K562 (cell line): ENCODE results near the gene THYN1. TPM values are rescaled to one million over a fixed set of nuclear protein-coding genes. Genes with fewer than 3 reads are reported as not detected.
A peak's percentile ranks its signal among the peaks of the same experiment; 100 is the strongest.

Source experiments
- ATAC-seq: fragments of 200-7000 bp; cut with Tn5 transposase; 3 replicates; pipeline ENCODE4 v1.9.1; 2020; ENCODE audit warnings: moderate library complexity
- BruUV-seq: library from RNA; stranded (reverse); fragments of 400-500 nt; replicated peaks from 2 replicates; lab custom pipeline; 2021; lab: Mats Ljungman, UMichigan
- CTCF ChIA-PET: fragments of 300-600 bp; formaldehyde crosslinking; extraction: SDS; loops from one replicate; lab custom pipeline; 2021; ENCODE audit warnings: low intra/inter-chr PET ratio; lab: Yijun Ruan, JAX
- POLR2A ChIA-PET: fragments of 300-600, 350-650 bp; sonication (Branson Sonifier 250); formaldehyde crosslinking; extraction: SDS; loops from one replicate; lab custom pipeline; 2021; ENCODE audit warnings: antibody characterized with exemption, inconsistent platforms; lab: Yijun Ruan, JAX
- DNase-seq, 4 experiments: peaks; one replicate each; pipeline versions ENCODE4 v3.0.0 to v3.0.0-alpha.2; 2011 to 2018; ENCODE audit warnings: low spot score in 3 of 4, mixed read lengths in 3 of 4; ENCODE audit errors: extremely low read depth in 1 of 4
- FAIRE-seq: peaks from 2 replicates; lab custom pipeline; 2011; peaks lifted over from hg19 to GRCh38; lab: Jason Lieb, UNC
- H2AFZ ChIP-seq: 2 replicates; pipeline ENCODE4 v1.6.0; 2011; ENCODE audit warnings: low read depth, low read length, control low read depth, inconsistent platforms
- H3K27ac ChIP-seq: fragments of 200-600 bp; 3 replicates; pipeline ENCODE4 v1.8.0; 2011; ENCODE audit warnings: low read depth, mild to moderate bottlenecking, control low read depth, inconsistent platforms, low read length, moderate library complexity, mixed read lengths; ENCODE audit errors: extremely low read depth
- H3K27me3 ChIP-seq, 2 experiments: fragments of 300-600 bp in 1 of 2; 2 replicates in 1 of 2; 3 replicates in 1 of 2; pipeline versions ENCODE4 v1.6.0 to v1.8.0; 2011; ENCODE audit warnings: inconsistent platforms in 2 of 2, low read length in 2 of 2, mild to moderate bottlenecking in 1 of 2, mixed read lengths in 1 of 2, moderate library complexity in 1 of 2; ENCODE audit not compliant: control insufficient read depth in 2 of 2, insufficient read depth in 2 of 2
- H3K36me3 ChIP-seq: fragments of 300-600 bp; 3 replicates; pipeline ENCODE4 v1.8.0; 2011; ENCODE audit warnings: mild to moderate bottlenecking, low read length, inconsistent platforms; ENCODE audit not compliant: control insufficient read depth, insufficient read depth
- H3K4me1 ChIP-seq, 2 experiments: fragments of 200-600 bp in 1 of 2; replicated peaks in 1 of 2; 2 replicates in 1 of 2; 3 replicates in 1 of 2; pipeline versions ENCODE4 v1.5.1 to v1.8.0; 2011; ENCODE audit warnings: inconsistent platforms in 2 of 2, low read length in 2 of 2, mild to moderate bottlenecking in 1 of 2, mixed read lengths in 1 of 2, moderate library complexity in 1 of 2; ENCODE audit not compliant: control insufficient read depth in 2 of 2, insufficient read depth in 2 of 2
- H3K4me2 ChIP-seq: 2 replicates; pipeline ENCODE4 v1.6.1; 2011; ENCODE audit warnings: low read length, control low read depth, inconsistent platforms, mixed read lengths; ENCODE audit not compliant: insufficient read depth
- H3K4me3 ChIP-seq: fragments of 200-600 bp; sonication (generic), shearing (Covaris generic); 2 replicates; pipeline ENCODE4 v1.5.1; 2016; ENCODE audit warnings: control low read depth, inconsistent platforms
- H3K79me2 ChIP-seq: fragments of 200-600 bp; 3 replicates; pipeline ENCODE4 v1.8.0; 2011; ENCODE audit warnings: low read length, inconsistent platforms; ENCODE audit not compliant: control insufficient read depth, insufficient read depth
- H3K9ac ChIP-seq, 2 experiments: 2 replicates each; pipeline versions ENCODE4 v1.6.0 to v1.6.1; 2011; ENCODE audit warnings: low read depth in 2 of 2, low read length in 2 of 2, control low read depth in 1 of 2, inconsistent platforms in 1 of 2, mild to moderate bottlenecking in 1 of 2, mixed read lengths in 1 of 2; ENCODE audit not compliant: insufficient read depth in 1 of 2
- H3K9me1 ChIP-seq: one replicate; pipeline ENCODE4 v1.6.0; 2011; ENCODE audit warnings: inconsistent platforms, mild to moderate bottlenecking, low read length, moderate library complexity; ENCODE audit not compliant: control insufficient read depth, insufficient read depth
- H3K9me3 ChIP-seq: replicated peaks from 2 replicates; pipeline ENCODE4 v1.5.1; 2011; ENCODE audit warnings: low read depth, low read length, inconsistent platforms; ENCODE audit not compliant: control insufficient read depth, insufficient read depth
- H4K20me1 ChIP-seq: replicated peaks from 2 replicates; pipeline ENCODE4 v1.6.1; 2011; ENCODE audit warnings: low read length, inconsistent platforms, mixed read lengths; ENCODE audit not compliant: control insufficient read depth, insufficient read depth
- FOXK2 ChIP-seq, 2 experiments: fragments of 450-650 bp; IDR thresholded peaks in 1 of 2; conservative IDR thresholded peaks in 1 of 2; 2 replicates each; pipeline ENCODE4 v1.6.1; 2016; ENCODE audit warnings: low read depth in 2 of 2, mild to moderate bottlenecking in 1 of 2
- MED1 ChIP-seq: sonication (generic); formaldehyde crosslinking; IDR thresholded peaks from 2 replicates; pipeline ENCODE4 v1.8.1; 2023; ENCODE audit warnings: missing genetic modification reagents, borderline replicate concordance
- NFIC ChIP-seq: fragments of 450-650 bp; IDR thresholded peaks from 2 replicates; pipeline ENCODE4 v1.6.1; 2017; ENCODE audit warnings: mild to moderate bottlenecking, inconsistent platforms
- RAD21 ChIP-seq, 2 experiments: fragments of 250-450 bp in 1 of 2; fragments of 450-650 bp in 1 of 2; sonication (Bioruptor Pico) in 1 of 2; formaldehyde crosslinking in 1 of 2; IDR thresholded peaks in 1 of 2; conservative IDR thresholded peaks in 1 of 2; 2 replicates each; pipeline versions ENCODE4 v1.4.0 to v1.8.0; 2020 to 2022; ENCODE audit warnings: mild to moderate bottlenecking in 2 of 2, moderate library complexity in 1 of 2
- RBBP5 ChIP-seq: fragments of 200-600 bp; sonication (generic); IDR thresholded peaks from 2 replicates; pipeline ENCODE4 v1.6.1; 2012; ENCODE audit warnings: borderline replicate concordance, mild to moderate bottlenecking, low read length, control low read depth, inconsistent platforms; ENCODE audit not compliant: insufficient read depth, poor library complexity, severe bottlenecking
- SMC3 ChIP-seq: conservative IDR thresholded peaks from 2 replicates; pipeline ENCODE4 v1.6.1; 2011; ENCODE audit warnings: low read depth, low read length, improper control_type of control experiment; ENCODE audit not compliant: insufficient read depth
- ZNF146 ChIP-seq: IDR thresholded peaks from one replicate; pipeline ENCODE4 v1.6.1; 2018; ENCODE audit warnings: missing compliant biosample characterization; ENCODE audit not compliant: unreplicated experiment
- WGBS: fragments of 100-300 bp; shearing (Covaris generic); methylation state at CpG from one replicate; pipeline ENCODE4 v1.1.6; 2016; ENCODE audit warnings: low coverage, mixed read lengths; ENCODE audit not compliant: insufficient coverage; ENCODE audit errors: missing lambda C conversion rate; 5-methylcytosine and 5-hydroxymethylcytosine counted together
- in situ Hi-C: fragments of 300-500 bp; cut with MboI; formaldehyde crosslinking; loops from 4 replicates; pipeline ENCODE4 v1.15.0; 2018; ENCODE audit warnings: inconsistent platforms, mixed read lengths
- intact Hi-C: fragments of 100-400 bp; cut with micrococcal nuclease; formaldehyde crosslinking; loops from 2 replicates; pipeline ENCODE4 v1.14.2; 2022
- polyA plus RNA-seq, 8 experiments: library from polyadenylated mRNA; depleted of rRNA in 4 of 8; stranded (reverse) in 5 of 8; unstranded in 3 of 8; fragments of >200 nt; fragmentation: Nextera tagmentation in 2 of 8; fragmentation: Illumina TruSeq in 1 of 8; extraction: Ambion mirVana in 2 of 8; extraction: Trizol in 1 of 8; gene quantifications; 2 replicates each; pipeline versions ENCODE4 v1.2.1 to v1.2.3, GENCODE V29; 2011 to 2014; ENCODE audit warnings: inconsistent platforms in 1 of 8, missing spikeins in 1 of 8
- total RNA-seq, 7 experiments: library from RNA; depleted of rRNA in 6 of 7; stranded (reverse); fragments of >200 nt in 6 of 7; fragmentation: Illumina TruSeq in 2 of 7; extraction: Trizol in 2 of 7; gene quantifications; 2 replicates each; pipeline versions ENCODE4 v1.2.1 to v1.2.3, GENCODE V29; 2011 to 2021; ENCODE audit warnings: low replicate concordance in 1 of 7
- TF ChIP-seq, protein P1 (sequence below): fragments of 250-450 bp; sonication (Bioruptor Pico); IDR thresholded peaks from 2 replicates; pipeline ENCODE4 v1.8.0; 2022; ENCODE audit warnings: moderate library complexity, mild to moderate bottlenecking, inconsistent platforms

The THYN1 gene
- total and polyA plus RNA-seq, 9 of the 15 experiments (the other 6 are each of a cell fraction or from before 2014, with no cell fraction given): 54.9 to 279 (median 104) TPM

DNA sequence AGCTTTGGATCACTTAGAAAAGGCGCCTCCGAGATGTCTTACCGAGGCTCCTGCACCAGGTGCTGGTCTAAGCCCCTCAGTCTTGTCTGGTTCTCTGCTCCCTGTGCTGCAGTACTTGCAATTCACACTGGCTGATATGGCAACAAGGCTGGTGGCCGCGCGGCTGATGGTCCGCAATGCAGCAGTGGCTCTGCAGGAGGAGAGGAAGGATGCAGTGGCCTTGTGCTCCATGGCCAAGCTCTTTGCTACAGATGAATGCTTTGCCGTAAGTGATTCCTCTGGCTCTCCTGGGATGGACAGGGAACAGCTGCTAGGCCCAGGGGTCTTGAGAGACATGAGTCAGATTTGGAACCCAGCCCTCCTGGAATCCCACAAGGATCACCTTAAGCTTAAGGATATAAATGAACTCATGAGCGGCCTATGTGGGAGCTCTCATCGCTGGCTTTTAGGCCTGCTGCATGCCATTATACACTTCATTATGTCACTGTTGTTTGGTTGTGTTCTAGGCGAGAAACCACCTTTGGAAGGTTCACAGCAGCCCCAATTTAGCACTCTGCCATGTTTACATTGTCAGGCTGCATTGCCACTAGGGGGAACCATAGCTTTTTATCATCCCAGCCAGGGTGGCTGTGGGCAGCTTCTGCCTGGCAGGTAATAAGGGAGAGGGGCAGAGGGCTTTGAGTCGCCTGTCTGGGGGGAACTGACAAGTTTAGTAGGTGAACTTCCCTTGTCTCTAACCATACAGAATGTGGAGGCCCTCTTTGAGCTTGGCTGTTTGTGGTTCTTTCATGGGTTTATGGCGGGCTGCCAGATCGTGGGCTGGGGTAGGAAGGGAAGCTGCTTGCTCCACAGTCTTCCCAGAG lies 8.7 kb upstream of the THYN1 start (continued):
- TF ChIP-seq FOXK2 (conservative IDR thresholded peaks at IDR 0.05 in 1 of 2, IDR thresholded peaks at IDR 0.05 in 1 of 2; ENCODE audit: low read depth in 2 of 2) (peak; percentile 85 to 89), SMC3 (0 out of 2 replicates have a peak, but pooled peaks have one; percentile 14), MED1 (CRISPR knock-in tag) (no peak), RAD21 (CRISPR knock-in tag; conservative IDR thresholded peaks at IDR 0.05 in 1 of 2, IDR thresholded peaks at IDR 0.05 in 1 of 2) (peak in 1 of 2 experiments; percentile 52; a peak in 3 of 4 replicates), ZNF146 (CRISPR knock-in tag) (no peak), NFIC (peak; percentile 76)
- TF ChIP-seq, protein P1, sequence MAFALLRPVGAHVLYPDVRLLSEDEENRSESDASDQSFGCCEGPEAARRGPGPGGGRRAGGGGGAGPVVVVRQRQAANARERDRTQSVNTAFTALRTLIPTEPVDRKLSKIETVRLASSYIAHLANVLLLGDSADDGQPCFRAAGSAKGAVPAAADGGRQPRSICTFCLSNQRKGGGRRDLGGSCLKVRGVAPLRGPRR (CRISPR knock-in tag): no peak
- TF ChIP-seq, all 486 proteins: peak for 7

DNA sequence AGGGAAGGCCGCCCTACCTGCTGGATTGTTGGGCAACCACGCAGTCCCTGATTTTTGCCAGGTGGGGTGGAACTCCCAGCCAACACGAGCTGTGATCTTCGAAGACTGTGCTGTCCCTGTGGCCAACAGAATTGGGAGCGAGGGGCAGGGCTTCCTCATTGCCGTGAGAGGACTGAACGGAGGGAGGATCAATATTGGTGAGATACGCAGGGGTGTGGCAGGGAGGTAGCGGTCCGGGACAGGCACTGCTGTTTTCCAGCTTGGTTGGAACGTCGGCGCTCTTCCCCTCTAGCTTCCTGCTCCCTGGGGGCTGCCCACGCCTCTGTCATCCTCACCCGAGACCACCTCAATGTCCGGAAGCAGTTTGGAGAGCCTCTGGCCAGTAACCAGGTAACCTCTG lies 7.8 kb upstream of the THYN1 start:
- no peaks in the 10 kb centered on the region for H4K20me1 ChIP-seq
- TF ChIP-seq RBBP5: no peak
- no peaks in the 10 kb centered on the region for H3K9me1 ChIP-seq
- ATAC-seq (no peak), FAIRE-seq (no peak), DNase-seq (no peak)
- no peak overlapping the region for H3K27ac ChIP-seq
- no peak overlapping the region for H2AFZ ChIP-seq
- H3K4me3 ChIP-seq: no peak overlapping the region
- H3K9me3 ChIP-seq: no peaks in the 10 kb centered on the region
- H3K36me3 ChIP-seq: peaks cover 64% of the 10 kb centered on the region
- ChIA-PET CTCF (no interaction called here), POLR2A (no interaction called here)
- peaks cover 0 to 3% of the 10 kb centered on the region in 2 experiments; a peak in 1 of 5 replicates for H3K4me1 ChIP-seq
- in situ Hi-C loops (no loop called here), intact Hi-C loops (no loop called here)
- no peaks in the 10 kb centered on the region for H3K79me2 ChIP-seq
- BruUV-seq: no TSS peak
- H3K9ac ChIP-seq: peak overlapping the region in 1 of 2 experiments; percentile 1; a peak in 1 of 4 replicates
- H3K27me3 ChIP-seq: no peaks in the 10 kb centered on the region
- 82% methylated on average over 10 of the region's 16 CpGs for WGBS
- H3K4me2 ChIP-seq: no peak overlapping the region
